Tongue (tissue), 2 donors: ENCODE measurements around the gene MYO18A. TPM values are rescaled to one million over a fixed set of nuclear protein-coding genes. Genes with fewer than 3 reads are reported as not detected.

ENCODE experiments used
- DNase-seq: peaks from one replicate; pipeline ENCODE4 v3.0.0-alpha.2; 2015
- total RNA-seq: library from RNA; depleted of rRNA; stranded (reverse); fragments of >200 nt; gene quantifications from one replicate; pipeline ENCODE4 v1.2.3, GENCODE V29; 2014

Gene MYO18A
- total RNA-seq, 1 donor from 2014 or later = 236 TPM

GRCh38 chr17:29022074-29022473 lies 158.1 kb downstream of the MYO18A start:
- no peak for DNase-seq

GRCh38 chr17:29021226-29021625 lies 159.0 kb downstream of the MYO18A start:
- DNase-seq = no peak

Other genes starting within 250 kb of the MYO18A start
- 23.2 TPM for gene PHF12, start 228.9 kb downstream of the MYO18A start, total RNA-seq
- gene SEZ6, start 174.4 kb downstream of the MYO18A start, total RNA-seq = not detected
- 1.2 TPM for gene PIPOX, start 137.3 kb downstream of the MYO18A start, total RNA-seq
- gene CRYBA1, start 66.5 kb upstream of the MYO18A start, total RNA-seq = not detected
- gene NUFIP2, start 113.8 kb upstream of the MYO18A start, total RNA-seq = 48.0 TPM
- 63.6 TPM for gene TAOK1, start 210.0 kb upstream of the MYO18A start, total RNA-seq